ENCODE data around the gene CMTM8.

- TF ChIP-seq CTCF (IDR thresholded peaks at IDR 0.05 in 4 of 5, conservative IDR thresholded peaks at IDR 0.05 in 1 of 5) (no peak), POLR2A (IDR thresholded peaks at IDR 0.05) (no peak)
Measured at GRCh38 chr3:32406486-32407408, 168.3 kb downstream of the CMTM8 start.
